HEK293 (cell line): ENCODE measurements around the gene DKK2.

Source experiments
- CTCF ChIA-PET: fragments of 350-600 bp; formaldehyde crosslinking; extraction: SDS; loops from one replicate; lab custom pipeline; 2021; ENCODE audit warnings: antibody characterized with exemption; lab: Yijun Ruan, JAX
- POLR2A ChIA-PET: fragments of 300-600 bp; formaldehyde crosslinking; extraction: SDS; loops from one replicate; lab custom pipeline; 2020; ENCODE audit warnings: antibody characterized with exemption, inconsistent platforms; lab: Yijun Ruan, JAX
- H3K27ac ChIP-seq: fragments of 200-500 bp; sonication (Bioruptor generic); 2 replicates; pipeline ENCODE4 v1.5.1; 2014; ENCODE audit warnings: low read depth, low read length, control low read depth, inconsistent platforms; ENCODE audit errors: extremely low read depth
- H3K36me3 ChIP-seq, 2 experiments: fragments of 200-500 bp in 1 of 2; sonication (Bioruptor generic) in 1 of 2; 1 replicate in 1 of 2; 2 replicates in 1 of 2; pipeline ENCODE4 v1.5.1; 2014 to 2017; ENCODE audit warnings: inconsistent platforms in 2 of 2, low read length in 2 of 2; ENCODE audit not compliant: control insufficient read depth in 2 of 2, insufficient read depth in 1 of 2
- H3K4me1 ChIP-seq: fragments of 200-500 bp; sonication (Bioruptor generic); 2 replicates; pipeline ENCODE4 v1.5.1; 2014; ENCODE audit warnings: mild to moderate bottlenecking, low read length, inconsistent platforms; ENCODE audit not compliant: control insufficient read depth, insufficient read depth
- H3K4me3 ChIP-seq: 2 replicates; pipeline ENCODE4 v1.5.1; 2011; ENCODE audit warnings: low read depth, mild to moderate bottlenecking, control low read depth, low read length, moderate library complexity
- H3K9me3 ChIP-seq: fragments of 200-500 bp; sonication (Bioruptor generic); 2 replicates; pipeline ENCODE4 v1.5.1; 2014; ENCODE audit warnings: low read depth, low read length, inconsistent platforms; ENCODE audit not compliant: control insufficient read depth, insufficient read depth
- GLIS1 ChIP-seq: fragments of 450-650 bp; formaldehyde crosslinking; IDR thresholded peaks from 2 replicates; pipeline ENCODE4 v1.5.1; 2016; ENCODE audit warnings: missing biosample characterization, missing genetic modification characterization
- GLIS2 ChIP-seq: fragments of 450-650 bp; formaldehyde crosslinking; IDR thresholded peaks from 2 replicates; pipeline ENCODE4 v1.5.1; 2016; ENCODE audit warnings: missing biosample characterization, missing genetic modification characterization
- HOXA7 ChIP-seq: sonication (generic); formaldehyde crosslinking; IDR thresholded peaks from 2 replicates; pipeline ENCODE4 v1.8.1; 2022; ENCODE audit warnings: missing genetic modification reagents, borderline replicate concordance
- MEIS1 ChIP-seq: sonication (generic); formaldehyde crosslinking; IDR thresholded peaks from 2 replicates; pipeline ENCODE4 v1.8.1; 2022; ENCODE audit warnings: missing genetic modification reagents, mild to moderate bottlenecking, borderline replicate concordance
- SP7 ChIP-seq: fragments of 450-650 bp; formaldehyde crosslinking; IDR thresholded peaks from 2 replicates; pipeline ENCODE4 v1.5.1; 2016; ENCODE audit warnings: missing biosample characterization, missing genetic modification characterization
- ZBTB17 ChIP-seq: fragments of 450-650 bp; formaldehyde crosslinking; IDR thresholded peaks from 2 replicates; pipeline ENCODE4 v1.5.1; 2016; ENCODE audit warnings: missing biosample characterization, missing genetic modification characterization
- ZFHX2 ChIP-seq: fragments of 450-650 bp; formaldehyde crosslinking; conservative IDR thresholded peaks from 2 replicates; pipeline ENCODE4 v1.5.1; 2016; ENCODE audit warnings: missing biosample characterization, missing genetic modification characterization
- ZFP41 ChIP-seq: fragments of 450-650 bp; formaldehyde crosslinking; IDR thresholded peaks from 2 replicates; pipeline ENCODE4 v1.5.1; 2016; ENCODE audit warnings: missing biosample characterization, missing genetic modification characterization, borderline replicate concordance
- ZNF121 ChIP-seq: fragments of 450-650 bp; formaldehyde crosslinking; IDR thresholded peaks from 2 replicates; pipeline ENCODE4 v1.5.1; 2016; ENCODE audit warnings: missing biosample characterization, missing genetic modification characterization
- ZNF211 ChIP-seq: fragments of 450-650 bp; formaldehyde crosslinking; IDR thresholded peaks from 2 replicates; pipeline ENCODE4 v1.5.1; 2016; ENCODE audit warnings: low read depth, missing biosample characterization, missing genetic modification characterization
- ZNF335 ChIP-seq: fragments of 450-650 bp; formaldehyde crosslinking; conservative IDR thresholded peaks from 2 replicates; pipeline ENCODE4 v1.5.1; 2016; ENCODE audit warnings: missing biosample characterization, missing genetic modification characterization
- ZNF394 ChIP-seq: fragments of 450-650 bp; formaldehyde crosslinking; IDR thresholded peaks from 2 replicates; pipeline ENCODE4 v1.5.1; 2016; ENCODE audit warnings: missing biosample characterization, missing genetic modification characterization, mild to moderate bottlenecking, moderate library complexity, borderline replicate concordance
- ZNF510 ChIP-seq: fragments of 450-650 bp; formaldehyde crosslinking; IDR thresholded peaks from 2 replicates; pipeline ENCODE4 v1.5.1; 2018; ENCODE audit warnings: mild to moderate bottlenecking, missing genetic modification characterization, missing biosample characterization; ENCODE audit not compliant: insufficient replicate concordance
- ZNF521 ChIP-seq: fragments of 450-650 bp; formaldehyde crosslinking; IDR thresholded peaks from 2 replicates; pipeline ENCODE4 v1.5.1; 2017; ENCODE audit warnings: missing biosample characterization, mild to moderate bottlenecking, missing genetic modification characterization
- ZNF530 ChIP-seq: fragments of 450-650 bp; formaldehyde crosslinking; IDR thresholded peaks from 2 replicates; pipeline ENCODE4 v1.5.1; 2016; ENCODE audit warnings: low read depth, missing biosample characterization, missing genetic modification characterization
- ZNF623 ChIP-seq: fragments of 450-650 bp; formaldehyde crosslinking; IDR thresholded peaks from 2 replicates; pipeline ENCODE4 v1.5.1; 2016; ENCODE audit warnings: missing biosample characterization, missing genetic modification characterization
- ZNF654 ChIP-seq: fragments of 450-650 bp; formaldehyde crosslinking; IDR thresholded peaks from 2 replicates; pipeline ENCODE4 v1.5.1; 2016; ENCODE audit warnings: low read depth, missing biosample characterization, missing genetic modification characterization
- ZNF843 ChIP-seq: fragments of 450-650 bp; formaldehyde crosslinking; IDR thresholded peaks from 2 replicates; pipeline ENCODE4 v1.5.1; 2016; ENCODE audit warnings: missing biosample characterization, missing genetic modification characterization
- TF ChIP-seq, protein P1 (sequence below): fragments of 450-650 bp; formaldehyde crosslinking; IDR thresholded peaks from 2 replicates; pipeline ENCODE4 v1.5.1; 2016; ENCODE audit warnings: missing biosample characterization, missing genetic modification characterization
- TF ChIP-seq, protein P2 (sequence below): fragments of 450-650 bp; formaldehyde crosslinking; IDR thresholded peaks from 2 replicates; pipeline ENCODE4 v1.5.1; 2016; ENCODE audit warnings: missing biosample characterization, missing genetic modification characterization
- TF ChIP-seq, protein P3 (sequence below): fragments of 450-650 bp; formaldehyde crosslinking; IDR thresholded peaks from 2 replicates; pipeline ENCODE4 v1.5.1; 2016; ENCODE audit warnings: missing biosample characterization, missing genetic modification characterization

DKK2 gene

DNA sequence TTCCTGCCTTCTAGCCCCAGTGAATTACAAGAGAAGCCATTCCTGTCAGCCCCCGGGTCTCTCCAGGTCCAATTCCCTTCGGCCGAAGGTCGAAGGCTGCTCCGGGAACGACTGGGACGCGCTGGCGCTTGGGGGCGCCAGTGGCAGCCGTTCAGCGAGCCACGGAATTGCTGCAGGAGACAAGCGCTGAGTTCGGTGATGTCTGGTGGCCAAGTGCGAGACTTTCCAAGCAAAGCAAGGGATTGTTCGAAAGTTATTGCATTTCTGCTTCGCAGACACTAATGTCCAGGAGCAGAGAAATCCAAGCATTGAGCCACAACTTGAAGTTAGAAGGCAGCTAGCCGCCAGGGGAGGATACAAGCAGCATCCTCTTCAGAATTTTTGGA, 1.1 kb upstream of the DKK2 start (continued):
- TF ChIP-seq, protein P1, sequence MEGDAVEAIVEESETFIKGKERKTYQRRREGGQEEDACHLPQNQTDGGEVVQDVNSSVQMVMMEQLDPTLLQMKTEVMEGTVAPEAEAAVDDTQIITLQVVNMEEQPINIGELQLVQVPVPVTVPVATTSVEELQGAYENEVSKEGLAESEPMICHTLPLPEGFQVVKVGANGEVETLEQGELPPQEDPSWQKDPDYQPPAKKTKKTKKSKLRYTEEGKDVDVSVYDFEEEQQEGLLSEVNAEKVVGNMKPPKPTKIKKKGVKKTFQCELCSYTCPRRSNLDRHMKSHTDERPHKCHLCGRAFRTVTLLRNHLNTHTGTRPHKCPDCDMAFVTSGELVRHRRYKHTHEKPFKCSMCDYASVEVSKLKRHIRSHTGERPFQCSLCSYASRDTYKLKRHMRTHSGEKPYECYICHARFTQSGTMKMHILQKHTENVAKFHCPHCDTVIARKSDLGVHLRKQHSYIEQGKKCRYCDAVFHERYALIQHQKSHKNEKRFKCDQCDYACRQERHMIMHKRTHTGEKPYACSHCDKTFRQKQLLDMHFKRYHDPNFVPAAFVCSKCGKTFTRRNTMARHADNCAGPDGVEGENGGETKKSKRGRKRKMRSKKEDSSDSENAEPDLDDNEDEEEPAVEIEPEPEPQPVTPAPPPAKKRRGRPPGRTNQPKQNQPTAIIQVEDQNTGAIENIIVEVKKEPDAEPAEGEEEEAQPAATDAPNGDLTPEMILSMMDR (tag by site-specific recombination): peak; percentile 73
- TF ChIP-seq ZBTB17 (tag by site-specific recombination): peak; percentile 36; the same call in 1 of the 2 replicates
- TF ChIP-seq, all 188 proteins: peak for 10

DNA sequence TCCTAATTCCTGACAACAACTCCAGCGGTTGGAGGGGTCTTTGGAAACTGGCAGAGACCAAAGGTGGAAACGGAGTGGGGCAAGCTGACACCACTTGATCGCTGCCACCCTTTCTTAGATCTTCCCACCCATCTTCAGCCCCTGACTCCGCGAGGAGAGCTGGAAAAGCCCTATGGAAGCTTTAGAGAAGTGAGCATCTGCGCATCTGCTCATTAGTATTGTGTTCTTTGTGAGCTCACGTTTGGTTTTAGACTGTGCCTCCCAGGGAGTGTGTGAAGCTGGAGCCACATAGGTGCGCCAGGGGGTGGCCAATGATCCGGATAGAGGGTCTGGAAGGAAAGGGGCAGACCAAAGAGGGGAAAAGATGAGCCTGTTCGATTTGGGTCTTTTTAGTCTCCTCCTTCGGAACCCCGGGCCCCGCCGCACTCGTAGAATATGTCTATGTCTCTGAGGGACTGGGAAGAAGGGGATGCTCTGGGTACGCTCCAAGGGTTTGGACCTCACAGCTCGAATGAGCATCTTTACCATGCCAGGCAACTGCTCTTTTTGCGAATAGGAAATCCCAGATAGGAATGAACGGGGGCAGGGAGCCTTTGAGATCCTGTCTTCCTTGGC, 578 bp upstream of the DKK2 start:
- CTCF ChIA-PET: interaction anchor here (0.6 to 2.0 kb wide), 8 partner anchors 15 to 1567 kb away, joined by 3 to 8 read pairs (median 4); no protein-coding TSS in a partner anchor
- H3K9me3 ChIP-seq: no peaks in the 10 kb centered on the region
- POLR2A ChIA-PET: no interaction called here
- H3K4me3 ChIP-seq: peak overlapping the region; percentile 33
- H3K27ac ChIP-seq: no peak overlapping the region
- no peak for TF ChIP-seq ZNF121 (tag by site-specific recombination)
- no peak for TF ChIP-seq ZBTB17 (tag by site-specific recombination)
- no peak for TF ChIP-seq ZNF530
- TF ChIP-seq, protein P2, sequence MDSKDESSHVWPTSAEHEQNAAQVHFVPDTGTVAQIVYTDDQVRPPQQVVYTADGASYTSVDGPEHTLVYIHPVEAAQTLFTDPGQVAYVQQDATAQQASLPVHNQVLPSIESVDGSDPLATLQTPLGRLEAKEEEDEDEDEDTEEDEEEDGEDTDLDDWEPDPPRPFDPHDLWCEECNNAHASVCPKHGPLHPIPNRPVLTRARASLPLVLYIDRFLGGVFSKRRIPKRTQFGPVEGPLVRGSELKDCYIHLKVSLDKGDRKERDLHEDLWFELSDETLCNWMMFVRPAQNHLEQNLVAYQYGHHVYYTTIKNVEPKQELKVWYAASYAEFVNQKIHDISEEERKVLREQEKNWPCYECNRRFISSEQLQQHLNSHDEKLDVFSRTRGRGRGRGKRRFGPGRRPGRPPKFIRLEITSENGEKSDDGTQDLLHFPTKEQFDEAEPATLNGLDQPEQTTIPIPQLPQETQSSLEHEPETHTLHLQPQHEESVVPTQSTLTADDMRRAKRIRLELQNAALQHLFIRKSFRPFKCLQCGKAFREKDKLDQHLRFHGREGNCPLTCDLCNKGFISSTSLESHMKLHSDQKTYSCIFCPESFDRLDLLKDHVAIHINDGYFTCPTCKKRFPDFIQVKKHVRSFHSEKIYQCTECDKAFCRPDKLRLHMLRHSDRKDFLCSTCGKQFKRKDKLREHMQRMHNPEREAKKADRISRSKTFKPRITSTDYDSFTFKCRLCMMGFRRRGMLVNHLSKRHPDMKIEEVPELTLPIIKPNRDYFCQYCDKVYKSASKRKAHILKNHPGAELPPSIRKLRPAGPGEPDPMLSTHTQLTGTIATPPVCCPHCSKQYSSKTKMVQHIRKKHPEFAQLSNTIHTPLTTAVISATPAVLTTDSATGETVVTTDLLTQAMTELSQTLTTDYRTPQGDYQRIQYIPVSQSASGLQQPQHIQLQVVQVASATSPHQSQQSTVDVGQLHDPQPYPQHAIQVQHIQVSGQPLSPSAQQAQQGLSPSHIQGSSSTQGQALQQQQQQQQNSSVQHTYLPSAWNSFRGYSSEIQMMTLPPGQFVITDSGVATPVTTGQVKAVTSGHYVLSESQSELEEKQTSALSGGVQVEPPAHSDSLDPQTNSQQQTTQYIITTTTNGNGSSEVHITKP (tag by site-specific recombination): peak; percentile 52
- TF ChIP-seq ZNF211 (tag by site-specific recombination): no peak
- peak; percentile 50 for TF ChIP-seq GLIS1 (tag by site-specific recombination)
- TF ChIP-seq MEIS1 (CRISPR knock-in tag): no peak
- peak; percentile 20; the same call in 1 of the 2 replicates for TF ChIP-seq GLIS2 (tag by site-specific recombination)
- no peak for TF ChIP-seq SP7 (tag by site-specific recombination)
- no peaks in the 10 kb centered on the region for H3K36me3 ChIP-seq
- H3K4me1 ChIP-seq: no peaks in the 10 kb centered on the region

DNA sequence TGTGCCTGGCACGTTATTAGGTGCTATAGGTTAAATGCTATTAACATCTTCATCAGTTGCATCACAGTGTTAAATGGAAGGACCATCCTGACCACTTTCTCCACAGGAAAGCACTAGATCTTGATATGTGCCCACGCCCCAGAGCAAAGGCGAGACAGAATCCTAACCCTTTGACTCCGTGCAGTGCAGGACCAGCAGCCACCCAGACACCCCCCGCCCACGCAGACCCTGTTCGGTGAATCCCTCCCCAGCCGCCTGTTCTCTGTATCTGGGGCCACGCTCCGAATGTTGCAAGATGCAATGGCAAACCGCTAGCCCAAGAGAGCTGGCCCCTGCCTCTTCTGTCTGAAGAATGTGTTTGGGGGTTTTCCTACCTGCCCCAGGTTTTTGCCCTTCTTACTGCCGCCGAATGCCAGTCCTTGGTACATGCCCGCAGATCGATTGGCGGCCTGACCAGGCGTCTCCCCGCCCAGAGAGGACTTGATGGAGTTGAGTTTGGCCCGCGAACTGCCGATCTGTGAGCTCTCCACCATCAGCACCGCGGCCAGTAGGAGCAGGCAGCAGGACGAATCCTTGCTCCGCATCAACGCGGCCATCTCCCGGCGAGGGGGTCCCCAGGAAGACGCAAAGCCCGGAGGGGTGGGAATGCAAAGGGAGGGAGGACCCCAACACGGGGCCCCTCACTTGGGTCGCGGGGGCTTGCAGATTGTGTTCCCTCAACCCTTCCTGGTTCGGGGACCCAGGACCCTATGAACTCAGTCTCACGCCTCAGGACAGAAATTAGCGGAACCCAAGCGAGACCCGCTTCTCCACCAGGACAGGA, 906 bp downstream of the DKK2 start:
- ChIA-PET CTCF (interaction anchor here (0.6 to 2.0 kb wide), 9 partner anchors 8 to 702 kb away, joined by 3 to 7 read pairs (median 4); partner anchors contain the start of gene PAPSS1), POLR2A (no interaction called here)
- no peaks in the 10 kb centered on the region for H3K9me3 ChIP-seq
- no peak overlapping the region for H3K27ac ChIP-seq
- peak overlapping the region; percentile 33 for H3K4me3 ChIP-seq
- H3K36me3 ChIP-seq: no peaks in the 10 kb centered on the region
- H3K4me1 ChIP-seq: no peaks in the 10 kb centered on the region
- TF ChIP-seq ZNF394 (tag by site-specific recombination) (peak; percentile 34; the same call in 1 of the 2 replicates), ZNF654 (tag by site-specific recombination) (no peak), ZNF510 (no peak), HOXA7 (CRISPR knock-in tag) (no peak), ZFHX2 (tag by site-specific recombination) (peak; percentile 38; the same call in 1 of the 2 replicates), ZNF843 (tag by site-specific recombination) (no peak), ZNF623 (tag by site-specific recombination) (no peak), ZFP41 (tag by site-specific recombination) (no peak), ZBTB17 (tag by site-specific recombination) (peak; percentile 89), ZNF521 (no peak), ZNF335 (tag by site-specific recombination) (peak; percentile 92)
- TF ChIP-seq, protein P3, sequence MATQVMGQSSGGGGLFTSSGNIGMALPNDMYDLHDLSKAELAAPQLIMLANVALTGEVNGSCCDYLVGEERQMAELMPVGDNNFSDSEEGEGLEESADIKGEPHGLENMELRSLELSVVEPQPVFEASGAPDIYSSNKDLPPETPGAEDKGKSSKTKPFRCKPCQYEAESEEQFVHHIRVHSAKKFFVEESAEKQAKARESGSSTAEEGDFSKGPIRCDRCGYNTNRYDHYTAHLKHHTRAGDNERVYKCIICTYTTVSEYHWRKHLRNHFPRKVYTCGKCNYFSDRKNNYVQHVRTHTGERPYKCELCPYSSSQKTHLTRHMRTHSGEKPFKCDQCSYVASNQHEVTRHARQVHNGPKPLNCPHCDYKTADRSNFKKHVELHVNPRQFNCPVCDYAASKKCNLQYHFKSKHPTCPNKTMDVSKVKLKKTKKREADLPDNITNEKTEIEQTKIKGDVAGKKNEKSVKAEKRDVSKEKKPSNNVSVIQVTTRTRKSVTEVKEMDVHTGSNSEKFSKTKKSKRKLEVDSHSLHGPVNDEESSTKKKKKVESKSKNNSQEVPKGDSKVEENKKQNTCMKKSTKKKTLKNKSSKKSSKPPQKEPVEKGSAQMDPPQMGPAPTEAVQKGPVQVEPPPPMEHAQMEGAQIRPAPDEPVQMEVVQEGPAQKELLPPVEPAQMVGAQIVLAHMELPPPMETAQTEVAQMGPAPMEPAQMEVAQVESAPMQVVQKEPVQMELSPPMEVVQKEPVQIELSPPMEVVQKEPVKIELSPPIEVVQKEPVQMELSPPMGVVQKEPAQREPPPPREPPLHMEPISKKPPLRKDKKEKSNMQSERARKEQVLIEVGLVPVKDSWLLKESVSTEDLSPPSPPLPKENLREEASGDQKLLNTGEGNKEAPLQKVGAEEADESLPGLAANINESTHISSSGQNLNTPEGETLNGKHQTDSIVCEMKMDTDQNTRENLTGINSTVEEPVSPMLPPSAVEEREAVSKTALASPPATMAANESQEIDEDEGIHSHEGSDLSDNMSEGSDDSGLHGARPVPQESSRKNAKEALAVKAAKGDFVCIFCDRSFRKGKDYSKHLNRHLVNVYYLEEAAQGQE (tag by site-specific recombination): peak; percentile 68
